ENCODE data around the gene UTS2R.
"Not testable (repeated sequence)": the region's sequence is repeated elsewhere in the genome, so short reads cannot be mapped to it uniquely, and the experiment has no call there.

UTS2R gene

DNA sequence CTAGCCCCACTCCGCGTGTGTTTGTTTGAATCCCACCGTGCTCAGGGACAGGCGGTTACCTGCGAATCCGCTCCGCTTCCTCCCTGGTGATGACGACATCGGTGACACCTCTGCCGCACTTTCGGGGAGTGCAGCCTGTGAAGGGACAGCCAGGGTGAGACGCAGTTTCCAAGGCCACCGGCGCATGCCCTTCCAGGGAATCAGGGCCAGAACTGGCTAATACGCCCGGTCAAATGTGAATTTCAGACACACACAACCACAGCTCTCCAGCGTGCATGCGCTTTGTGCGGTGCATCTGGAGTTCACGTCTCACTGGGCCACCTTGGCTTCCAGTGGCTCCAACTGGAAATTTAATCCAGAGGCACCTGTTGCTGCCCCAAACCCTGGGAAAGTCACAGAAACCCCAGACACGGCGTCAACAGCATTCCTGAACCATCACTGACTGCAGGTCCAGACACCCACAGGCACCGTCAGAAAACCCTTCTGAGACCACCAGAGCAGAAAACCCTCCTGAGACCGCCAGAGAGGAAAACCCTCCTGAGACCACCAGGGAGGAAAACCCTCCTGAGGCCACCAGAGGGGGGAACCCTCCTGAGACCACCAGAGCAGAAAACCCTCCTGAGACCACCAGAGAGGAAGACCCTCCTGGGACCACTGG is 40.0 kb downstream of the UTS2R start:
- WGBS (ENCODE audit: insufficient coverage), result 95% methylated on average over 22 of the region's 24 CpGs
- H3K4me1 ChIP-seq (ENCODE audit: control extremely low read depth in 1 of 4, control insufficient read depth in 4 of 4, insufficient read depth in 4 of 4, low read length in 3 of 4), result peaks cover 0 to 14% (median 10%) of the 10 kb centered on the region in 4 experiments
- no peaks in the 10 kb centered on the region for H3K27me3 ChIP-seq (replicated peaks in 2 of 5; ENCODE audit: control insufficient read depth in 4 of 5, insufficient read depth in 5 of 5, low read length in 4 of 5)
- CTCF ChIA-PET, result interaction anchor here (0.7 to 2.3 kb wide), 4 partner anchors 11 to 170 kb away, joined by 3 to 9 read pairs (median 4); no protein-coding TSS in a partner anchor
- no peaks in the 10 kb centered on the region for H3K9me3 ChIP-seq (ENCODE audit: control extremely low read depth in 1 of 5, control insufficient read depth in 4 of 5, insufficient read depth in 2 of 5, low read depth in 1 of 5, low read length in 4 of 5)
- POLR2A ChIA-PET, result no interaction called here
- H3K27ac ChIP-seq (ENCODE audit: insufficient read depth in 1 of 2, low read depth in 1 of 2, low read length in 2 of 2, poor library complexity in 1 of 2, severe bottlenecking in 2 of 2), result no peak overlapping the region
- H3K36me3 ChIP-seq (ENCODE audit: control insufficient read depth in 4 of 4, insufficient read depth in 4 of 4, low read length in 3 of 4), result peaks cover 7 to 18% (median 9%) of the 10 kb centered on the region in 4 experiments
- DNase-seq, result no peak
- H3K4me3 ChIP-seq (ENCODE audit: control insufficient read depth in 1 of 7, extremely low read depth in 1 of 7, insufficient read depth in 4 of 7, low read depth in 2 of 7, low read length in 6 of 7), result no peak overlapping the region

DNA sequence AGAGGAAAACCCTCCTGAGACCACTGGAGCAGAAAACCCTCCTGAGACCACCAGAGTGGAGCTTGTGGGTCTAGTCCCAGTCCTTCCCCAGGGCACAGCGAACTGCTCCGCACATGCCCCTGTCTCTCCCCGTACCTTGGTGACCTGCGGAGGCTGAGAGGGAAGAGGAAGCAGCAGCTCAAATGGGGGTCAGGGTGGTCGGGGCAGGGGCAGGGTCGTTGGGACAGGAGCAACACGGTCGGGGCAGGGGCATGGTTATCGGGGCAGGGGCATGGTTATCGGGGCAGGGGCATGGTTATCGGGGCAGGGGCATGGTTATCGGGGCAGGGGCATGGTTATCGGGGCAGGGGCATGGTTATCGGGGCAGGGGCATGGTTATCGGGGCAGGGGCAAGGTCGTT is 40.5 kb downstream of the UTS2R start:
- H3K4me3 ChIP-seq (ENCODE audit: control insufficient read depth in 1 of 7, extremely low read depth in 1 of 7, insufficient read depth in 4 of 7, low read depth in 2 of 7, low read length in 6 of 7); H3K9me3 ChIP-seq (ENCODE audit: control extremely low read depth in 1 of 5, control insufficient read depth in 4 of 5, insufficient read depth in 2 of 5, low read depth in 1 of 5, low read length in 4 of 5); CTCF ChIA-PET; DNase-seq; H3K27ac ChIP-seq (ENCODE audit: insufficient read depth in 1 of 2, low read depth in 1 of 2, low read length in 2 of 2, poor library complexity in 1 of 2, severe bottlenecking in 2 of 2); H3K27me3 ChIP-seq (replicated peaks in 2 of 5; ENCODE audit: control insufficient read depth in 4 of 5, insufficient read depth in 5 of 5, low read length in 4 of 5); POLR2A ChIA-PET: not testable (repeated sequence)
- H3K4me1 ChIP-seq (ENCODE audit: control extremely low read depth in 1 of 4, control insufficient read depth in 4 of 4, insufficient read depth in 4 of 4, low read length in 3 of 4), result peaks cover 0 to 14% (median 9%) of the 10 kb centered on the region in 4 experiments
- H3K36me3 ChIP-seq (ENCODE audit: control insufficient read depth in 4 of 4, insufficient read depth in 4 of 4, low read length in 3 of 4), result peaks cover 7 to 18% (median 9%) of the 10 kb centered on the region in 4 experiments
- 97% methylated on average over 7 of the region's 16 CpGs for WGBS (ENCODE audit: insufficient coverage)

DNA sequence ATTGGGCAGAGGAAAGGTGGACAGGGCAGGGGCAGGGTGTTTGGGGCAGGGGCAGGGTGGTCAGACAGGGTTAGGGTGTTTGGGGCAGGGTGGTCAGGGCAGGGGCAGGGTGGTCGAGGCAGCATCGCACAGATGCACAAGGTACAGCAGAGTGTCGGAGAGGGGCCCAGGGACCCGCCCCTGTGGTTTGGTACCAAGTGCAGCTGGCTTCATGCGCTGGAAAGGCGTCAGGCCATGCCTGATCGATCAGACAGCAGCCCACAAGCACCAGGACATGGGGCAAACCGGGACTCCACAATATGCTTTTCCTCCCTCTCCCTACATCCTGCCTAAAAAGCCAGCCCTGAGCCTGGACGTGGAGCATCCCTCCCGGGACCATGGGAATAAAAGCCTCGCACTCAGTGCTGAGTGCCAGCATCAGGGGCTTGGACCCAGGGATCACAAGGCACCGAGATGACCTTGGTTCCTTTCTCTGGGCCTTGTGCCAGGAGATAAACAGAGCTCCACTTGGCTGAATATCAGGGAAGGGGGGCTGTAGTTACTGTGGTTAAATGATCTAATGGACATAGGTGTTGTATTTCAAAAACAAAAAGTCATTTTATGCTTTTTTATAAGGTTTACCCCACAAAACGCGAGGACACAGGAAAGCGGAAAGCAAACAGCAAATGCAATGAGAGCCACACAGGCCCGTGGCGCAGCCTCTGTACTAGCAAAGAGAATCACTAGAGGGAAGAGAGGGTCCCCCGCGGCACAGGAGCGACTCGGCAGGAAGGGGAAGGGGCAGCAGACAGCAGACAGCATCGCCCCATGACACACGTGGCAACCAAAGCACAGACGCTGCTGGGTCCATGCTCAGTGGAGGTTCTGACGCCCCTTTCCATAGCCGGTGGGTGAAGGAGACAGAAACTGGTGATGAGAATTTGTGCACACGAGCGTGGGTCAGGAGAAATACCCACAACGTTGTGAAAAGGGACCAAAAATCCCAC is 41.3 kb downstream of the UTS2R start:
- H3K27me3 ChIP-seq (replicated peaks in 2 of 5; ENCODE audit: control insufficient read depth in 4 of 5, insufficient read depth in 5 of 5, low read length in 4 of 5), result no peaks in the 10 kb centered on the region
- WGBS (ENCODE audit: insufficient coverage), result 93% methylated on average over 21 of the region's 29 CpGs
- peaks cover 3 to 11% (median 7%) of the 10 kb centered on the region in 4 experiments for H3K4me1 ChIP-seq (ENCODE audit: control extremely low read depth in 1 of 4, control insufficient read depth in 4 of 4, insufficient read depth in 4 of 4, low read length in 3 of 4)
- peaks cover 7 to 18% (median 9%) of the 10 kb centered on the region in 4 experiments for H3K36me3 ChIP-seq (ENCODE audit: control insufficient read depth in 4 of 4, insufficient read depth in 4 of 4, low read length in 3 of 4)
- no peaks in the 10 kb centered on the region for H3K9me3 ChIP-seq (ENCODE audit: control extremely low read depth in 1 of 5, control insufficient read depth in 4 of 5, insufficient read depth in 2 of 5, low read depth in 1 of 5, low read length in 4 of 5)
- no peak for DNase-seq
- CTCF ChIA-PET, result interaction anchor here (0.6 to 2.7 kb wide), 6 partner anchors 11 to 62 kb away, joined by 3 to 9 read pairs (median 4); partner anchors contain the start of gene UTS2R
- H3K27ac ChIP-seq (ENCODE audit: insufficient read depth in 1 of 2, low read depth in 1 of 2, low read length in 2 of 2, poor library complexity in 1 of 2, severe bottlenecking in 2 of 2), result no peak overlapping the region
- no peak overlapping the region for H3K4me3 ChIP-seq (ENCODE audit: control insufficient read depth in 1 of 7, extremely low read depth in 1 of 7, insufficient read depth in 4 of 7, low read depth in 2 of 7, low read length in 6 of 7)
- POLR2A ChIA-PET, result no interaction called here

DNA sequence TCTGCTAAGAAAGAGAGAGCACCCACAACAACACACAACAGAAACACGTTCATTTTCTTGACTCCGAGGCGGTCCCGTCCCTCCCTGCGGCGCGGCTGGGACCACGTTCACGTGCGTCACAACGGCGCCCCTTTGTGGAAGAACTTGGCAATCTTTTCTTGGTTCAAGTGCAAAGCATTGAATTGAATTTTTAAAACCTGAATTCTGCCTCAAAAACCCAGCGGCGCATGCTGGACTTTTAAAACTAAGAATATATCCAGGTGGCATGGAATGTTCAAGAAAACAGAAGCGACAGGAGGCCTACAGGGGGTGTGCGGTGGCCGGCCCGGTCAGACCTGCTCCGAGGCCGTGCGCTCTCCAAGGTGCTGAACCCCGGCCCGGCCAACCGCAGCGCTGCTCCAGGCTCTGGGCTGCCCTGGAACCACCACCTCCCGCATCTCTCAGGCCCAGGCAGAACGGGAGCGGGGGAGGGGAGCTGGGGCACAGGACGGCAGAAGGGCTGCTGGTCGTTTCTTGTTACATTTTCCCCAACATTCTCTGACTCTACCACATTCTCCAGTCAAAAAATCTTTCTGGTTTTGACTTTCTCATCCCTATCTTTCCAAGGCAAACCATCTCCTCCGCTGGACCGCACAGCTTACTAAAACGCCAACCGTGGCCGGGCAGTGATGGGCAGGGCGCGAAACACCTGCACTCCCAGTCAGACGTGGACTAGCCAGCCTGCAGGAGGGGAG is 43.1 kb downstream of the UTS2R start:
- Histone ChIP-seq H3K4me1 (ENCODE audit: control extremely low read depth in 1 of 4, control insufficient read depth in 4 of 4, insufficient read depth in 4 of 4, low read length in 3 of 4) (peaks cover 11 to 23% (median 14%) of the 10 kb centered on the region in 4 experiments), H3K4me3 (ENCODE audit: control insufficient read depth in 1 of 7, extremely low read depth in 1 of 7, insufficient read depth in 4 of 7, low read depth in 2 of 7, low read length in 6 of 7) (peak overlapping the region in 2 of 7 experiments; percentile 14 to 58)
- WGBS (ENCODE audit: insufficient coverage), result 22% methylated on average over 32 of the region's 38 CpGs

DNA sequence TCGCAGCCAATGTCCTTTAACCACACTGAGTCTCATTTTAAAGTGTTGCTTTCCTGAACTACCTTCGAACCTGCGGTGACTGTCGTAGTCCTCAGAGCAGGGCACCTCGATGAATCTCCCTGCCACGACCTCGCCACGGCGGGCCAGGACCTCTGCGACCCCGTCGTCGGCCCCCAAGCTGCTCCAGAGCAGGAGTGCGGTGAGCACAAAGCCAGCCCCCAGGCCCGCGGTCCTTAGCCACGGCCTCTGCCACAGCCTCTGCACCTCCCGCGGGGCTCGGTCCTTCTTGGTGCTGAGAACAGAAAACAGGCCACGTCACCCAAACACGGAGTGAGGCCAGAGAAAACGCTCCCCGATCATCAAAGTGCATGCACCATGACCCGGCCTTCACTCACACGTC is 43.8 kb downstream of the UTS2R start:
- H3K27ac ChIP-seq (ENCODE audit: insufficient read depth in 1 of 2, low read depth in 1 of 2, low read length in 2 of 2, poor library complexity in 1 of 2, severe bottlenecking in 2 of 2), result no peak overlapping the region
- POLR2A ChIA-PET, result no interaction called here
- H3K27me3 ChIP-seq (replicated peaks in 2 of 5; ENCODE audit: control insufficient read depth in 4 of 5, insufficient read depth in 5 of 5, low read length in 4 of 5), result no peaks in the 10 kb centered on the region
- H3K36me3 ChIP-seq (ENCODE audit: control insufficient read depth in 4 of 4, insufficient read depth in 4 of 4, low read length in 3 of 4), result peaks cover 4 to 9% (median 8%) of the 10 kb centered on the region in 4 experiments
- WGBS (ENCODE audit: insufficient coverage), result 98% methylated on average over 19 of the region's 26 CpGs
- no peak overlapping the region for H3K4me3 ChIP-seq (ENCODE audit: control insufficient read depth in 1 of 7, extremely low read depth in 1 of 7, insufficient read depth in 4 of 7, low read depth in 2 of 7, low read length in 6 of 7)
- H3K9me3 ChIP-seq (ENCODE audit: control extremely low read depth in 1 of 5, control insufficient read depth in 4 of 5, insufficient read depth in 2 of 5, low read depth in 1 of 5, low read length in 4 of 5), result no peaks in the 10 kb centered on the region
- CTCF ChIA-PET, result interaction anchor here (0.8 to 2.7 kb wide), 3 partner anchors 17 to 69 kb away, joined by 3 to 9 read pairs (median 3); no protein-coding TSS in a partner anchor
- DNase-seq, result no peak
- H3K4me1 ChIP-seq (ENCODE audit: control extremely low read depth in 1 of 4, control insufficient read depth in 4 of 4, insufficient read depth in 4 of 4, low read length in 3 of 4), result peaks cover 13 to 29% (median 18%) of the 10 kb centered on the region in 4 experiments

More for the DNA sequence above, 43.1 kb downstream of the UTS2R start:
- ChIA-PET POLR2A (no interaction called here), CTCF (interaction anchor here (0.8 to 2.7 kb wide), 7 partner anchors 13 to 69 kb away, joined by 3 to 9 read pairs (median 4); partner anchors contain the start of gene UTS2R)
- DNase-seq, result peak; percentile 75 to 87 (median 84)
- no peaks in the 10 kb centered on the region for H3K9me3 ChIP-seq (ENCODE audit: control extremely low read depth in 1 of 5, control insufficient read depth in 4 of 5, insufficient read depth in 2 of 5, low read depth in 1 of 5, low read length in 4 of 5)
- peaks cover 4 to 9% (median 8%) of the 10 kb centered on the region in 4 experiments for H3K36me3 ChIP-seq (ENCODE audit: control insufficient read depth in 4 of 4, insufficient read depth in 4 of 4, low read length in 3 of 4)
- H3K27ac ChIP-seq (ENCODE audit: insufficient read depth in 1 of 2, low read depth in 1 of 2, low read length in 2 of 2, poor library complexity in 1 of 2, severe bottlenecking in 2 of 2), result no peak overlapping the region
- H3K27me3 ChIP-seq (replicated peaks in 2 of 5; ENCODE audit: control insufficient read depth in 4 of 5, insufficient read depth in 5 of 5, low read length in 4 of 5), result no peaks in the 10 kb centered on the region

DNA sequence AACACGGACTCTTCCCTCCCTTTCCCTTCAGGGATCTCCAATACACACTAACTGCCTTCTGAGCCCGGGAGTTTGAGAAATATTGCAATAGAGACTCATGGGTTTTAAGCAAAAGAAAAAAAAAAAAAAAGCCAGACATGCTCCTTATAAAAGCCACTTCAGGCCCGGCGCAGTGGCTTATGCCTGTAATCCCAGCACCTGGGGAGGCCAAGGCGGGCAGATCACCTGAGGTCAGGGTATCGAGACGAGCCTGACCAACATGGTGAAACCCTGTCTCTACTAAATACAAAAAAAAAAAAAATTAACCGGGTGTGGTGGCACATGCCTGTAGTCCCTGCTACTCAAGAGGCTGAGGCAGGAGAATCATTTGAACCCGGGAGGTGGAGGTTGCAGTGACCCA is 44.2 kb downstream of the UTS2R start:
- peaks cover 13 to 29% (median 18%) of the 10 kb centered on the region in 4 experiments for H3K4me1 ChIP-seq (ENCODE audit: control extremely low read depth in 1 of 4, control insufficient read depth in 4 of 4, insufficient read depth in 4 of 4, low read length in 3 of 4)
- H3K36me3 ChIP-seq (ENCODE audit: control insufficient read depth in 4 of 4, insufficient read depth in 4 of 4, low read length in 3 of 4), result peaks cover 4 to 10% (median 8%) of the 10 kb centered on the region in 4 experiments
- 97% methylated on average over 5 of the region's 9 CpGs for WGBS (ENCODE audit: insufficient coverage)
- CTCF ChIA-PET, result interaction anchor here (0.7 to 2.8 kb wide), 4 partner anchors 34 to 83 kb away, joined by 3 to 22 read pairs (median 3); no protein-coding TSS in a partner anchor
- POLR2A ChIA-PET, result no interaction called here
- H3K27me3 ChIP-seq (replicated peaks in 2 of 5; ENCODE audit: control insufficient read depth in 4 of 5, insufficient read depth in 5 of 5, low read length in 4 of 5), result no peaks in the 10 kb centered on the region
- H3K9me3 ChIP-seq (ENCODE audit: control extremely low read depth in 1 of 5, control insufficient read depth in 4 of 5, insufficient read depth in 2 of 5, low read depth in 1 of 5, low read length in 4 of 5), result no peaks in the 10 kb centered on the region
- H3K4me3 ChIP-seq (ENCODE audit: control insufficient read depth in 1 of 7, extremely low read depth in 1 of 7, insufficient read depth in 4 of 7, low read depth in 2 of 7, low read length in 6 of 7), result no peak overlapping the region
- DNase-seq, result no peak
- no peak overlapping the region for H3K27ac ChIP-seq (ENCODE audit: insufficient read depth in 1 of 2, low read depth in 1 of 2, low read length in 2 of 2, poor library complexity in 1 of 2, severe bottlenecking in 2 of 2)

Data from common myeloid progenitor, CD34-positive (primary cell).